GM12892 (cell line): ENCODE results near the gene SHBG.
A peak's percentile ranks its signal among the peaks of the same experiment; 100 is the strongest.
"Not testable (repeated sequence)": the region's sequence is repeated elsewhere in the genome, so short reads cannot be mapped to it uniquely, and the experiment has no call there.

Source experiments
- DNase-seq: peaks from one replicate; pipeline ENCODE4 v3.0.0; 2011; ENCODE audit not compliant: insufficient read length
- FAIRE-seq: peaks from 2 replicates; lab custom pipeline; 2011; peaks lifted over from hg19 to GRCh38; lab: Jason Lieb, UNC
- POLR2A ChIP-seq: IDR thresholded peaks from 2 replicates; pipeline ENCODE4 v1.6.1; 2011; ENCODE audit warnings: low read depth, low read length, control low read depth
- POLR2AphosphoS5 ChIP-seq: IDR thresholded peaks from 2 replicates; pipeline ENCODE4 v1.6.1; 2011; ENCODE audit warnings: low read depth, low read length, control low read depth
- TAF1 ChIP-seq: IDR thresholded peaks from 2 replicates; pipeline ENCODE4 v1.6.1; 2011; ENCODE audit warnings: low read depth, mild to moderate bottlenecking, control low read depth, low read length, borderline replicate concordance

Gene SHBG

GRCh38 chr17:7613769-7614424, 16.0 kb upstream of the SHBG start:
- DNase-seq: no peak
- TF ChIP-seq TAF1: no peak
- peak; percentile 21 for FAIRE-seq

- TF ChIP-seq POLR2AphosphoS5 (no peak), TAF1 (peak; percentile 56; the same call in 1 of the 2 replicates), POLR2A (peak; percentile 68; the same call in 1 of the 2 replicates)
- peak; percentile 99 for FAIRE-seq
- DNase-seq: peak; percentile 98
Measured at GRCh38 chr17:7614425-7615264, 15.3 kb upstream of the SHBG start, which contains the start of gene FXR2. Gene FXR2 (minus strand): TSS chr17:7614897. CDS start chr17:7614532, 365 bp downstream.

GRCh38 chr17:7615265-7615747, 14.6 kb upstream of the SHBG start:
- TF ChIP-seq TAF1 (no peak), POLR2A (no peak)
- DNase-seq (no peak), FAIRE-seq (no peak)

GRCh38 chr17:7618608-7619007, 11.3 kb upstream of the SHBG start:
- FAIRE-seq (no peak), DNase-seq (no peak)
- TF ChIP-seq POLR2AphosphoS5: no peak
- TF ChIP-seq POLR2A: no peak
- no peak for TF ChIP-seq TAF1

GRCh38 chr17:7620835-7621234, 9.1 kb upstream of the SHBG start:
- no peak for TF ChIP-seq POLR2A
- no peak for TF ChIP-seq TAF1
- TF ChIP-seq POLR2AphosphoS5: no peak
- DNase-seq (no peak), FAIRE-seq (no peak)

GRCh38 chr17:7623661-7624060, 6.3 kb upstream of the SHBG start:
- TF ChIP-seq TAF1 (no peak), POLR2A (no peak), POLR2AphosphoS5 (no peak)
- FAIRE-seq: no peak
- DNase-seq: no peak

GRCh38 chr17:7625749-7626148, 4.2 kb upstream of the SHBG start:
- FAIRE-seq, DNase-seq: not testable (repeated sequence)

GRCh38 chr17:7626307-7626706, 3.6 kb upstream of the SHBG start:
- TF ChIP-seq POLR2A (no peak), TAF1 (no peak), POLR2AphosphoS5 (no peak)
- FAIRE-seq: no peak
- DNase-seq: no peak

- FAIRE-seq (no peak), DNase-seq (no peak)
- TF ChIP-seq TAF1 (no peak), POLR2A (no peak), POLR2AphosphoS5 (no peak)
Measured at GRCh38 chr17:7626956-7627249, 3.0 kb upstream of the SHBG start.

- FAIRE-seq (peak; percentile 97), DNase-seq (peak; percentile 100)
- TF ChIP-seq POLR2AphosphoS5: 0 out of 2 replicates have a peak, but pooled peaks have one; percentile 36
- peak; percentile 62; the same call in 1 of the 2 replicates for TF ChIP-seq POLR2A
- no peak for TF ChIP-seq TAF1
Measured at GRCh38 chr17:7627250-7628121, 2.4 kb upstream of the SHBG start, which contains the start of gene SAT2. Gene SAT2 (minus strand): TSS chr17:7627821. CDS start chr17:7627635, 186 bp downstream.

- TF ChIP-seq POLR2A (no peak), POLR2AphosphoS5 (no peak), TAF1 (no peak)
- DNase-seq (no peak), FAIRE-seq (no peak)
Measured at GRCh38 chr17:7631398-7632380, 1.8 kb downstream of the SHBG start.
